GM12872 (cell line): ENCODE data around the gene NPTX1.

Experiments
- TF ChIP-seq, protein P1 (sequence below): IDR thresholded peaks from 3 replicates; pipeline ENCODE4 v1.5.1; 2011; ENCODE audit warnings: low read depth, mild to moderate bottlenecking, low read length, moderate library complexity; ENCODE audit not compliant: insufficient read depth

Gene NPTX1

DNA sequence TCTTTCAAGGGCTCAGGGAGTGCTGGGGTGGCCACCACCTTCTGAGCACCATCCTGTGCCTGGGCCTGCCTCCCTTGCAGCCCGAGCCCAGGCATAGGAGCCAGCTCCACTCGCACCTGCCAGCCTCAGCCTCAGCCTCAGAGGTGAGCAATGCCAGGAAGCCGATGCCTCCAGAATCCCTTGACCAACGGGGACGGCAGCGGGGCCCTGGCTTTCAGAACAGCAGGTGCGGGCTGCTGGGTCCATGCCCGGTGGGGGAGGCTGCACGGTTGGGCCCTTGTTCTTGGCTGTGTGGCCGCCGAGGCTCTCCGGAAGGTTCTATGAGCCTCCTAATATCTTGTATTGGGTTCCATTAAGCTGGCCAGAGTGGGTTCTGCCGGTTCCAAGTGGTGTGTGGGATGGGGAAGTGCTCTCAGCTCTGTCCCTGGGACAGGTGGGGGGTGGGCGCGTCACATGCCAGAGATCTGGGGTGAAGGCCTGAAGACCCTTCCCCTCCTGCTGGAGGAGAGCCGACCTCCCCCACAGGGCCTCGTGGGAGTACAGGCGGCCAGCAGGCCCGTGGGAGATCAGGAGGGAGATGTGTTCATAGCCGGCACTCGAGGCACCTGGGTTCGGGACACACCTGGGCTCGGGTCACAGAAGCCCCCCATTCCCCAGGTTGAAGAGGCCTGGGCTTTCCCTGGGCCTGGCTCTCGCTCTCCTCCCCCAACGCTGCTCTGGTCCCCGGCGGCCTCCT, 27.0 kb downstream of the NPTX1 start:
- TF ChIP-seq, protein P1, sequence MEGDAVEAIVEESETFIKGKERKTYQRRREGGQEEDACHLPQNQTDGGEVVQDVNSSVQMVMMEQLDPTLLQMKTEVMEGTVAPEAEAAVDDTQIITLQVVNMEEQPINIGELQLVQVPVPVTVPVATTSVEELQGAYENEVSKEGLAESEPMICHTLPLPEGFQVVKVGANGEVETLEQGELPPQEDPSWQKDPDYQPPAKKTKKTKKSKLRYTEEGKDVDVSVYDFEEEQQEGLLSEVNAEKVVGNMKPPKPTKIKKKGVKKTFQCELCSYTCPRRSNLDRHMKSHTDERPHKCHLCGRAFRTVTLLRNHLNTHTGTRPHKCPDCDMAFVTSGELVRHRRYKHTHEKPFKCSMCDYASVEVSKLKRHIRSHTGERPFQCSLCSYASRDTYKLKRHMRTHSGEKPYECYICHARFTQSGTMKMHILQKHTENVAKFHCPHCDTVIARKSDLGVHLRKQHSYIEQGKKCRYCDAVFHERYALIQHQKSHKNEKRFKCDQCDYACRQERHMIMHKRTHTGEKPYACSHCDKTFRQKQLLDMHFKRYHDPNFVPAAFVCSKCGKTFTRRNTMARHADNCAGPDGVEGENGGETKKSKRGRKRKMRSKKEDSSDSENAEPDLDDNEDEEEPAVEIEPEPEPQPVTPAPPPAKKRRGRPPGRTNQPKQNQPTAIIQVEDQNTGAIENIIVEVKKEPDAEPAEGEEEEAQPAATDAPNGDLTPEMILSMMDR = no peak

GRCh38 chr17:80447790-80448189, 28.6 kb downstream of the NPTX1 start:
- TF ChIP-seq, protein P1 = no peak

DNA sequence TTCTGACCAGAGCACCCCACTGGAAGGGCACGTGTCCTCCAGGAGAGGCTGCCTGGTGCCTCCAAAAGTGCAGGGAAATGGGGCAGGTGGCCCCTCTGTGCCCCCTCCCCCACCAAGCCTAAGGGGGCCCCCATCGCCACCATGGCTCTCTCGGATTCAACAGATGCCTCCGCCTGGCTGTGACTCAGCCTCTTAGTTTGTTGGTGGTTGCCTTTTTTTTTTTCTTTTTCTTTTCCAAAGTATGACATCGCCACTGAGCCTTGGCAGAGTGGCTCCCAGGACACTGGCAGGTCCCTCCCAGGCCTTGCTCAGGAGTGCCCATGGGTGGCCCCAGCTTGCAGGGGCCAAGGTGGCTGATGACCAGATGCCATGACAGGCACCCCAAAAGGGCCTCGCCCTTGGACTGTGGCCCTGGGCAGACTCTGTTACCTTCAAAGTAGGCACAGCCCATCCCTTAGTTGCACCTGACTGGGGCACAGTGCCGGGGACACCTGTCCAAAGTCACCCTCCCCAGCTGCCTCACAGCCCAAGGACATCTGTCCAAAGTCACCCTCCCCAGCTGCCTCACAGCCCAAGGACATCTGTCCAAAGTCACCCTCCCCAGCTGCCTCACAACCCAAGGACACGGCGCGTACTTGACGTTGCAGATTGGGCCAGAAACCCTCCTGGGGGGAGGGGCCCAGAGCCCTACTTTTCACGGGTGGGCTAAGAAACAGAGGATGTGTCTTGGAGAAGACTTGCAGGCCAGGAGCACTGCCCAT, 29.6 kb downstream of the NPTX1 start:
- TF ChIP-seq, protein P1 = no peak

GRCh38 chr17:80445726-80446110, 30.7 kb downstream of the NPTX1 start:
- TF ChIP-seq, protein P1 = no peak

DNA sequence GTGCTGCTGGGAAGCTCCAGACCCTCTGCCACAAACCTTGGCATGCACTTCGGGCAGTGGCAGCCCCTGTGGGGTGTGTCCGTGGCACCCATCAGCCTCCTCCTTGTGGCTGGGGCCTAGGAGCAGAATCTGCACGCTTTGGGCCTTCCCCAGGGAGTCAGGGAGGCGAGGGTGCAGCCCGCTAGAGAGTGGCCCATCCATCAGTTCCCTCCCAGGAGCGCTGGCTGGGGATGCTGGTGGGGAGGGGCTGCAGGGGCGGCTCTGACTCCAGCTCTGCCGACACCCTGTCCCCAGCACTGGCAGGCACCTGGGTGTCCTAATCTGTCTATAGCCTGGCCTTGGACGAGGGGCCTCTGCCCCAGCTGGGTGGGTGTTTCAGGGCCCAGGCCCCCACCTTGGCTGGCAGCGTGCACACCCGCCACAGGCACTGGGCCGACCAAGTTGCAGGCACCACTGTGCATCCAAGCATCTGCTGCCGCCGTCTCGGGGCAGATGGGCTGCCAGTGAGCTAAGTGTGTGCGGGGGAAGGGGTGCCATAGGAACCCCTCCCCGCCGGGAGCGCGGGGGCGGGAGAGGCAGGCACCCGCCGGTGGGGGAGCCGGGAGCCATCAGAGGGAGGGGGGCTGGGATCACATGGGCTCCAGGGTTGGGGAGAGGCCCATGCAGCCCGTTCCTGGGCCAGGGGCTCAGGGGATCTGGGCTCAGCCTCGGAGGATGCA, 31.2 kb downstream of the NPTX1 start:
- TF ChIP-seq, protein P1 = no peak

DNA sequence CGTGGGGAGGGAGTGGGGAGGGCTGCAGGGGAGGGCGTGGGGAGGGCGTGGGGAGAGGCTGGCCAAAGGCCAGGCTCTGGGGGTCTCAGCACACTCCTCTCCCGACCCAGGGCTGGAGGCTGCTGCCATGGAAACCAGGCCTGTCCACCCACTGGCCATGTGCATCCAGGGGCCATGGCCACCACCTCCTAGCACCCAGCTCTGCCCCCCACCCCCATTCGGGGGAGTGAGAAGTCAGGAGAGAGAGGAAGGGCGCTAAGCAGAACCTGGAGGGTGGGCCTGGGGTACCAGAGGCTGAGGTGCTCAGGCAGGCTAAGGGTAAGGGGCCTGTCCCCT, 31.8 kb downstream of the NPTX1 start:
- TF ChIP-seq, protein P1 = no peak

- TF ChIP-seq, protein P1 = no peak
Measured at GRCh38 chr17:80443916-80444643, 32.3 kb downstream of the NPTX1 start.
